ENCODE results near the gene TCOF1. TPM values are rescaled to one million over a fixed set of nuclear protein-coding genes. Genes with fewer than 3 reads are reported as not detected.

Gene TCOF1
- total RNA-seq, 1 experiment from 2014 or later: 75.3 TPM

GRCh38 chr5:150392680-150393079 lies 35.2 kb downstream of the TCOF1 start:
- no peaks in the 10 kb centered on the region for H3K36me3 ChIP-seq (ENCODE audit: low read depth)
- no peak for TF ChIP-seq EZH2 (IDR thresholded peaks at IDR 0.05; ENCODE audit: low read depth)
- no peak for TF ChIP-seq CTCF (conservative IDR thresholded peaks at IDR 0.05)

GRCh38 chr5:150393096-150393645 lies 35.7 kb downstream of the TCOF1 start:
- Histone ChIP-seq H3K27ac (no peak overlapping the region), H3K4me3 (no peak overlapping the region), H3K79me2 (ENCODE audit: low read depth) (no peaks in the 10 kb centered on the region), H3K27me3 (ENCODE audit: insufficient read depth, low read depth) (no peaks in the 10 kb centered on the region), H3K9me2 (ENCODE audit: insufficient read depth) (no peaks in the 10 kb centered on the region), H3K36me3 (ENCODE audit: low read depth) (no peaks in the 10 kb centered on the region), H3F3A (ENCODE audit: insufficient read depth, low read depth) (no peaks in the 10 kb centered on the region), H4K20me1 (ENCODE audit: insufficient read depth) (no peaks in the 10 kb centered on the region), H2AFZ (no peak overlapping the region), H3K9me3 (ENCODE audit: insufficient read depth, low read depth) (no peaks in the 10 kb centered on the region), H3K4me2 (no peak overlapping the region), H3K4me1 (replicated peaks; ENCODE audit: insufficient read depth) (no peaks in the 10 kb centered on the region)
- ChIA-PET POLR2A (ENCODE audit: unreplicated experiment) (no interaction called here), CTCF (no interaction called here)
- TF ChIP-seq CTCF (conservative IDR thresholded peaks at IDR 0.05): no peak
- no peak for TF ChIP-seq EZH2 (IDR thresholded peaks at IDR 0.05; ENCODE audit: low read depth)
- no peak for DNase-seq
- intact Hi-C loops (cut with micrococcal nuclease; ENCODE audit: unreplicated experiment): no loop called here
- BruUV-seq (replicated peaks): no TSS peak

More at GRCh38 chr5:150392680-150393079, 35.2 kb downstream of the TCOF1 start:
- ChIA-PET CTCF (no interaction called here), POLR2A (ENCODE audit: unreplicated experiment) (no interaction called here)
- H3K4me1 ChIP-seq (replicated peaks; ENCODE audit: insufficient read depth): no peaks in the 10 kb centered on the region
- H3K79me2 ChIP-seq (ENCODE audit: low read depth): no peaks in the 10 kb centered on the region
- no peaks in the 10 kb centered on the region for H3K9me3 ChIP-seq (ENCODE audit: insufficient read depth, low read depth)
- H3K27me3 ChIP-seq (ENCODE audit: insufficient read depth, low read depth): no peaks in the 10 kb centered on the region
- H3K4me2 ChIP-seq: no peak overlapping the region
- DNase-seq: no peak
- no TSS peak for BruUV-seq (replicated peaks)
- H3K9me2 ChIP-seq (ENCODE audit: insufficient read depth): no peaks in the 10 kb centered on the region
- H3K4me3 ChIP-seq: no peak overlapping the region
- H3K27ac ChIP-seq: no peak overlapping the region
- H3F3A ChIP-seq (ENCODE audit: insufficient read depth, low read depth): 0 out of 2 replicates have a peak, but pooled peaks cover 2% of the 10 kb centered on the region
- no peak overlapping the region for H2AFZ ChIP-seq
- no peaks in the 10 kb centered on the region for H4K20me1 ChIP-seq (ENCODE audit: insufficient read depth)
- intact Hi-C loops (cut with micrococcal nuclease; ENCODE audit: unreplicated experiment): no loop called here

DNA sequence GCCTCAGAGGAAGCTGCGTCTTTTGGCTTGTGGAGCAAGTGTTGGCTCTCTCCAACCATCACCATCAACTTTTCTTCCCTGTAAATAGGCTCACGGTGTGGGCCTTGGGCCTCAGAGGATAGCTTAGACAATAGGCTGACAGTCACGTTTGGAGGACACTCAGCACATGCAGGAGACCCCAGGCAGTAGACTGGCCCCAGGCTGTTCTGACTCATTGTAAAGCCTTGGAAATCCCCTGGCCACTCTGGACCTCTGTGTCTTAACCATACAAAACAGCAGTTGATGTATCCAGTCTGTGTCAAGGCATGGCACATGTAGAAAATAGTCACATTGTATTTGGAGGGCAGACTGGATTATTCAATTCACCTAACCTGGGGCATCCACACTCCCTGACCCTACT lies 36.6 kb downstream of the TCOF1 start:
- Histone ChIP-seq H3K79me2 (ENCODE audit: low read depth) (no peaks in the 10 kb centered on the region), H3K27me3 (ENCODE audit: insufficient read depth, low read depth) (no peaks in the 10 kb centered on the region), H3K9me2 (ENCODE audit: insufficient read depth) (no peaks in the 10 kb centered on the region), H3F3A (ENCODE audit: insufficient read depth, low read depth) (no peaks in the 10 kb centered on the region), H4K20me1 (ENCODE audit: insufficient read depth) (no peaks in the 10 kb centered on the region), H3K27ac (no peak overlapping the region), H3K9me3 (ENCODE audit: insufficient read depth, low read depth) (no peaks in the 10 kb centered on the region), H3K36me3 (ENCODE audit: low read depth) (no peaks in the 10 kb centered on the region), H3K4me2 (no peak overlapping the region), H3K4me3 (no peak overlapping the region), H2AFZ (no peak overlapping the region), H3K4me1 (replicated peaks; ENCODE audit: insufficient read depth) (no peaks in the 10 kb centered on the region)
- intact Hi-C loops (cut with micrococcal nuclease; ENCODE audit: unreplicated experiment): no loop called here
- no peak for DNase-seq
- no TSS peak for BruUV-seq (replicated peaks)
- POLR2A ChIA-PET (ENCODE audit: unreplicated experiment): no interaction called here
- CTCF ChIA-PET: no interaction called here
- TF ChIP-seq CTCF (conservative IDR thresholded peaks at IDR 0.05): no peak

All from PC-9 (cell line).